Keratinocyte (primary cell): ENCODE results near the gene TFIP11. TPM values are rescaled to one million over a fixed set of nuclear protein-coding genes. Genes with fewer than 3 reads are reported as not detected.

Experiments
- DNase-seq: peaks from one replicate; pipeline ENCODE4 v3.0.0-alpha.2; 2011; ENCODE audit warnings: low read depth, missing footprints, low spot score
- FAIRE-seq: peaks from 2 replicates; lab custom pipeline; 2011; peaks lifted over from hg19 to GRCh38; lab: Jason Lieb, UNC
- H2AFZ ChIP-seq: 2 replicates; pipeline ENCODE4 v1.6.0; 2012; ENCODE audit warnings: low read length, control low read depth, inconsistent platforms; ENCODE audit not compliant: control insufficient read depth
- H3K27ac ChIP-seq: 2 replicates; pipeline ENCODE4 v1.5.1; 2011; ENCODE audit warnings: low read length; ENCODE audit not compliant: control insufficient read depth, insufficient read depth
- H3K27me3 ChIP-seq: 3 replicates; pipeline ENCODE4 v1.6.0; 2011; ENCODE audit warnings: low read length; ENCODE audit not compliant: control insufficient read depth, insufficient read depth; ENCODE audit errors: extremely low read depth
- H3K36me3 ChIP-seq, 2 experiments: 2 replicates in 1 of 2; 3 replicates in 1 of 2; pipeline ENCODE4 v1.5.1; 2011; ENCODE audit warnings: low read length in 2 of 2, mild to moderate bottlenecking in 1 of 2; ENCODE audit not compliant: control insufficient read depth in 2 of 2, insufficient read depth in 2 of 2; ENCODE audit errors: extremely low read depth in 1 of 2
- H3K4me1 ChIP-seq: 3 replicates; pipeline ENCODE4 v1.5.1; 2011; ENCODE audit warnings: low read length; ENCODE audit not compliant: control insufficient read depth, insufficient read depth; ENCODE audit errors: extremely low read depth
- H3K4me2 ChIP-seq: 3 replicates; pipeline ENCODE4 v1.6.0; 2011; ENCODE audit warnings: low read depth, low read length; ENCODE audit not compliant: control insufficient read depth, insufficient read depth; ENCODE audit errors: extremely low read depth
- H3K4me3 ChIP-seq, 3 experiments: fragments of 200-600 bp in 1 of 3; sonication (generic) in 1 of 3; 2 replicates in 2 of 3; 3 replicates in 1 of 3; pipeline ENCODE4 v1.5.1; 2011 to 2016; ENCODE audit warnings: low read length in 3 of 3, mild to moderate bottlenecking in 3 of 3, control low read depth in 2 of 3, inconsistent platforms in 1 of 3, low read depth in 1 of 3, mixed read lengths in 1 of 3, mixed run types in 1 of 3, moderate library complexity in 1 of 3; ENCODE audit not compliant: control insufficient read depth in 2 of 3, insufficient read depth in 2 of 3; ENCODE audit errors: extremely low read depth in 1 of 3
- H3K79me2 ChIP-seq: 2 replicates; pipeline ENCODE4 v1.6.0; 2012; ENCODE audit warnings: low read length; ENCODE audit not compliant: control insufficient read depth, insufficient read depth
- H3K9ac ChIP-seq: 3 replicates; pipeline ENCODE4 v1.6.0; 2011; ENCODE audit warnings: low read length; ENCODE audit not compliant: control insufficient read depth, insufficient read depth; ENCODE audit errors: extremely low read depth
- H3K9me1 ChIP-seq: 3 replicates; pipeline ENCODE4 v1.6.0; 2011; ENCODE audit warnings: low read length; ENCODE audit not compliant: control insufficient read depth, insufficient read depth; ENCODE audit errors: extremely low read depth
- H3K9me3 ChIP-seq: 2 replicates; pipeline ENCODE4 v1.5.1; 2012; ENCODE audit warnings: low read depth, low read length; ENCODE audit not compliant: control insufficient read depth
- H4K20me1 ChIP-seq: 3 replicates; pipeline ENCODE4 v1.6.0; 2011; ENCODE audit warnings: low read length; ENCODE audit not compliant: control insufficient read depth, insufficient read depth; ENCODE audit errors: extremely low read depth
- CTCF ChIP-seq, 3 experiments: IDR thresholded peaks in 1 of 3; conservative IDR thresholded peaks in 1 of 3; optimal IDR thresholded peaks in 1 of 3; 2 replicates in 2 of 3; 3 replicates in 1 of 3; pipeline versions ENCODE3 to v1.5.1; 2011; ENCODE audit warnings: low read length in 3 of 3, mild to moderate bottlenecking in 3 of 3, moderate library complexity in 2 of 3, control low read depth in 1 of 3, inconsistent platforms in 1 of 3; ENCODE audit not compliant: insufficient read depth in 2 of 3; ENCODE audit errors: extremely low read depth in 1 of 3
- EZH2 ChIP-seq: IDR thresholded peaks from one replicate; pipeline ENCODE4 v1.6.1; 2012; ENCODE audit warnings: inconsistent platforms, mild to moderate bottlenecking, low read length, moderate library complexity
- dilution Hi-C: fragments of 300-500 bp; cut with MboI; formaldehyde crosslinking; loops from one replicate; pipeline ENCODE4 v1.7.0; 2020; ENCODE audit warnings: low sequenced_read_pairs; ENCODE audit not compliant: extremely low pct_ligation_motif_present
- polyA plus RNA-seq, 5 experiments: library from polyadenylated mRNA; depleted of rRNA in 3 of 5; stranded (reverse) in 3 of 5; stranded (forward) in 1 of 5; unstranded in 1 of 5; fragments of >200 nt; gene quantifications; 1 replicate in 1 of 5; 2 replicates in 3 of 5; 3 replicates in 1 of 5; pipeline versions ENCODE4 v1.2.1 to v1.2.3, GENCODE V29; 2011 to 2012; ENCODE audit warnings: missing spikeins in 2 of 5, low read depth in 1 of 5, low replicate concordance in 1 of 5

TFIP11 gene
- polyA plus RNA-seq, 1 donor (not counting 4 experiments of a cell fraction or from before 2014, with no cell fraction given), result 30.3 TPM

- Histone ChIP-seq H3K27ac (peak overlapping the region; percentile 89), H3K4me3 (peak overlapping the region in 2 of 3 experiments; percentile 97 to 98), H3K9ac (peak overlapping the region; percentile 94), H2AFZ (no peak overlapping the region), H3K9me3 (no peaks in the 10 kb centered on the region), H3K4me2 (peak overlapping the region; percentile 94), H3K36me3 (peaks cover 7 to 21% of the 10 kb centered on the region in 2 experiments), H4K20me1 (no peaks in the 10 kb centered on the region), H3K79me2 (peaks cover 34% of the 10 kb centered on the region), H3K4me1 (peaks cover 42% of the 10 kb centered on the region), H3K27me3 (no peaks in the 10 kb centered on the region), H3K9me1 (no peaks in the 10 kb centered on the region)
- TF ChIP-seq CTCF (optimal IDR thresholded peaks at IDR 0.05 in 1 of 3, IDR thresholded peaks at IDR 0.05 in 1 of 3, conservative IDR thresholded peaks at IDR 0.05 in 1 of 3; ENCODE audit: extremely low read depth in 1 of 3, insufficient read depth in 2 of 3, low read length in 3 of 3) (no peak), EZH2 (no peak)
- FAIRE-seq, result no peak
- DNase-seq, result no peak
- dilution Hi-C loops, result no loop called here
Observed at GRCh38 chr22:26485013-26485412, 27.3 kb downstream of the TFIP11 start.

GRCh38 chr22:26484360-26484706 is 27.9 kb downstream of the TFIP11 start:
- H3K36me3 ChIP-seq, result peaks cover 7 to 18% of the 10 kb centered on the region in 2 experiments
- FAIRE-seq (no peak), DNase-seq (no peak)
- H2AFZ ChIP-seq, result peak overlapping the region; percentile 87
- H3K27ac ChIP-seq, result peak overlapping the region; percentile 89
- H3K9ac ChIP-seq, result peak overlapping the region; percentile 94
- H3K9me3 ChIP-seq, result no peaks in the 10 kb centered on the region
- no peaks in the 10 kb centered on the region for H3K9me1 ChIP-seq
- peak overlapping the region; percentile 79 to 98 (median 97) for H3K4me3 ChIP-seq
- H4K20me1 ChIP-seq, result no peaks in the 10 kb centered on the region
- dilution Hi-C loops, result no loop called here
- H3K79me2 ChIP-seq, result peaks cover 36% of the 10 kb centered on the region
- peaks cover 49% of the 10 kb centered on the region for H3K4me1 ChIP-seq
- H3K27me3 ChIP-seq, result no peaks in the 10 kb centered on the region
- TF ChIP-seq CTCF (optimal IDR thresholded peaks at IDR 0.05 in 1 of 3, IDR thresholded peaks at IDR 0.05 in 1 of 3, conservative IDR thresholded peaks at IDR 0.05 in 1 of 3; ENCODE audit: extremely low read depth in 1 of 3, insufficient read depth in 2 of 3, low read length in 3 of 3) (no peak), EZH2 (no peak)
- H3K4me2 ChIP-seq, result peak overlapping the region; percentile 94
